Skin of body (tissue), 2 donors: ENCODE results near the gene NGRN. TPM values are rescaled to one million over a fixed set of nuclear protein-coding genes. Genes with fewer than 3 reads are reported as not detected.

Source experiments
- DNase-seq: peaks from one replicate; lab custom pipeline; 2025; lab: John Stamatoyannopoulos, UW
- total RNA-seq: library from RNA; depleted of rRNA; stranded (reverse); fragments of >200 nt; gene quantifications from one replicate; pipeline ENCODE4 v1.2.3, GENCODE V29; 2014

Gene NGRN
- total RNA-seq, result 51.8 TPM

GRCh38 chr15:90265271-90266060, at the start of gene NGRN:
Gene NGRN (plus strand): TSS chr15:90265672. CDS start chr15:90265713, 41 bp downstream.
- DNase-seq, result peak; percentile 90

GRCh38 chr15:90217671-90218394, 47.6 kb upstream of the NGRN start:
- no peak for DNase-seq

GRCh38 chr15:90219421-90220141, 45.9 kb upstream of the NGRN start:
- no peak for DNase-seq

- no peak for DNase-seq
Measured at GRCh38 chr15:90221246-90221900, 44.1 kb upstream of the NGRN start.

- DNase-seq, result no peak
Measured at GRCh38 chr15:90222547-90222946, 42.9 kb upstream of the NGRN start.

- no peak for DNase-seq
Measured at GRCh38 chr15:90223441-90224165, 41.9 kb upstream of the NGRN start.

GRCh38 chr15:90225047-90225446, 40.4 kb upstream of the NGRN start:
- DNase-seq, result no peak

GRCh38 chr15:90225504-90226234, 39.8 kb upstream of the NGRN start:
- DNase-seq, result no peak

GRCh38 chr15:90227336-90227735, 38.1 kb upstream of the NGRN start:
- DNase-seq, result no peak

- no peak for DNase-seq
Measured at GRCh38 chr15:90227816-90228772, 37.4 kb upstream of the NGRN start.

GRCh38 chr15:90228960-90229359, 36.5 kb upstream of the NGRN start:
- DNase-seq, result no peak

- DNase-seq, result no peak
Measured at GRCh38 chr15:90230071-90230494, 35.4 kb upstream of the NGRN start.

GRCh38 chr15:90230610-90231009, 34.9 kb upstream of the NGRN start:
- DNase-seq, result no peak

GRCh38 chr15:90231028-90232017, 34.1 kb upstream of the NGRN start:
- no peak for DNase-seq

GRCh38 chr15:90232196-90232595, 33.3 kb upstream of the NGRN start:
- no peak for DNase-seq

GRCh38 chr15:90232941-90233386, 32.5 kb upstream of the NGRN start:
- no peak for DNase-seq

GRCh38 chr15:90233387-90234095, 31.9 kb upstream of the NGRN start, which contains the start of gene CIB1:
Gene CIB1 (minus strand): TSS chr15:90233941. CDS start chr15:90233885, 56 bp downstream.
- no peak for DNase-seq
